GM19397 (cell line): ENCODE data around the gene SEC61B.
"Not testable (repeated sequence)": the region's sequence is repeated elsewhere in the genome, so short reads cannot be mapped to it uniquely, and the experiment has no call there.

Source experiments
- ATAC-seq: cut with Tn5 transposase; IDR thresholded peaks from one replicate; pipeline ENCODE4 v1.9.1; 2021; ENCODE audit warnings: mild to moderate bottlenecking, moderate library complexity; ENCODE audit not compliant: unreplicated experiment

Gene SEC61B

GRCh38 chr9:99235926-99236634 lies 14.0 kb downstream of the SEC61B start:
- peak; percentile 95 for ATAC-seq

DNA sequence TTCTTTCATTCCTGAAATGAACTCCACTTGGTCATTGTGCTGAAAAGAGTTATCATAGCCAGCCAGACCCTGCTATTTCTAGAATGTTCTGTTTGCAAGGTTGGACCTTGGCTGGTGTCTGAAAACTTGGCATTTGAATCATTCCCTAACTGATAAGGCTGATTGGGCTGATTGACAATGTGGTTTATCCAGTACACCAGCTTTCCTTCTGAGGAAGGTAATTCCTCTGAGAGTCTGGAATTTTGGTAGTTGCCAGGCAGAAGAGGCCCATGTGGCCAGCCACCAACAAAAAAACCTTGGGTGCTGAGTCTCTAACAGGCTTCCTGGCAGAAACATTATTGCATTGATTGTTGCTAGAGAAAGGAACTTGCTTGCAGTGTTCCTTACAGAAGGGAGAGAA lies 15.3 kb downstream of the SEC61B start:
- ATAC-seq, result no peak

DNA sequence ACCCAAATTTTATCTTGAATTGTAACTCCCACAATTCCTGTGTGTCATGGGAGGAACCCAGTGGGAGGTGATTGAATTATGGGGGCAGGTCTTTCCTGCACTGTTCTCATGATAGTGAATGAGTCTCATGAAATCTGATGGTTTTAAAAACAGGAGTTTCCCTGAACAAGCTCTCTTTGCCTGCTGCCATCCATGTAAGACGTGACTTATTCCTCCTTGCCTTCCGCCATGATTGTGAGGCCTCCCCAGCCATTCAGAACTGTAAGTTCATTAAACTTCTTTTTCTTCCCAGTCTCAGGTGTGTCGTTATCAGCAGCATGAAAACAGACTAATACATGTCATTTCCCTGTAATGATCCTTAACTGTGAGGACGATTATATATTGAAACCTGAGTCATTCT lies 15.8 kb downstream of the SEC61B start:
- ATAC-seq, result not testable (repeated sequence)

DNA sequence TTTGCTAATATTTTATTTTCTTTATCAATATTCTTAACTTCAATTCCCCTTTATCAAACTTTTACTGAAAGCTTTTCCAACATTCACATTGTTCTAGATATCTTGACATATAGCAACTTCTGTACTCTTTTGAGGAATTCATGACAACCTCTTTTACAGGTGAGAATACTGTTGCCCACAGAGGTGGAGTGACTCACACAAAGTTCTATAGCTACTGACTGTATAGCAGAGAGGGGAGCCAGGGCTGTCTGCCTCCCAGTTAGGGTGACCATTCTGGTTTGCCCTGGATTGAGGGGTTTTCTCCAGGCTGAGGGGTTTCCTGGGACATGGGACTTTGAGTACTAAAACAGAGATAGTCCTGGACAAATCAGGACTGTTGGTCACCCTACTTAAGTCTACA lies 16.2 kb downstream of the SEC61B start:
- ATAC-seq, result no peak

DNA sequence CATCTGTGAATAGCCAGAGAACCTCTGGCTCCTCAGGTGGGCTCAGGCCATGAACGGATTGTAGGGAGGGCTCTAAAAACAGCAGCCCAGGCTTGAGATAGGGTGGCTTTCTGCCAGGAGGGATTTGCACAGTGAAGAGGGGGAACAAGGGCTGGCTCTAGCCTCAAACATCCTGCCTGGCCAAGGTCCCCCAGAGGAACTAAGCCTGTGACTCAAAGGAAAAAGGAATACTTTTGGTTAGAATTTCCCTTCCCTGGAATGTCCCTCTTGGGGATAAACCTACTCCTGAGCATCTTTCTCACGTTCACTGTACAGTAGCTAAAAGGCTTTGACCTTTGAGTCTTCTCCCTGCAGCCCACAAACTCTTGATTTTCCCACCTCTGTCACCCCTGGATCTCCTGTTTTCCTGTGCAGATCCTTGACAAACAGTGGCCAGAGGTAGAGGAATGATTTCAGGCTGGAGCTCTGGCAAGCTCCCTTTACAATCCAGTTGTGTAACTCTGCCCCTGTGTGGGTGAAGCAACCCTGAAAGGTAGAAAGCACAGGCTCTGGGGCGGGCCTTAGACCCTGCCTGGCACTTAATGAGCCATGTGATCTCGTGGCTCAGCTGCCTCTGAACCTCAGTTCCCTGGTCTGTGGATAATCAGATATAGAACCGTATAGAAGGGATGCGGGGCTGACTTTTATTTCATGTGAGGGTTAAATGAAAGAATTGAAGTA lies 17.4 kb downstream of the SEC61B start:
- no peak for ATAC-seq

DNA sequence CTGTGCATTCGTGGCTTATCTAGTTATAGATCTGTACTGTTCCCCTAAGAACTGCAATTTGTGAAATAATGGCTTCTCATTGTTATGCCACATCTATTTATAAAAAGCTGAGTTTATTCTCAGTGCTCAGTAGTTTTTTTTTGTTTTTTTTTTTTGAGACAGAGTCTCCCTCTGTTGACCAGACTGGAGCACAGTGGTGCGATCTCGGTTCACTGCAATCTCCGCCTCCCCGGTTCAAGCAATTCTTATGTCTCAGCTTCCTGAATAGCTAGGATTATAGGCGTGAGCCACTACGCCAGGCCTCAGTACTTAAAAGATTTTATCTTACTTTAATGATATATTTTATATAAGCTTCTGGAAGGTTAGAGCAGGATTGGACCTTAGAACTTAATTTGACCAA lies 19.0 kb downstream of the SEC61B start:
- no peak for ATAC-seq

GRCh38 chr9:99244344-99245260 lies 22.5 kb downstream of the SEC61B start:
- peak; percentile 88 for ATAC-seq

- no peak for ATAC-seq
Measured at GRCh38 chr9:99249619-99250018, 27.5 kb downstream of the SEC61B start.

GRCh38 chr9:99251157-99251556 lies 29.1 kb downstream of the SEC61B start:
- ATAC-seq, result no peak

GRCh38 chr9:99253134-99253533 lies 31.1 kb downstream of the SEC61B start:
- peak; percentile 44 for ATAC-seq

DNA sequence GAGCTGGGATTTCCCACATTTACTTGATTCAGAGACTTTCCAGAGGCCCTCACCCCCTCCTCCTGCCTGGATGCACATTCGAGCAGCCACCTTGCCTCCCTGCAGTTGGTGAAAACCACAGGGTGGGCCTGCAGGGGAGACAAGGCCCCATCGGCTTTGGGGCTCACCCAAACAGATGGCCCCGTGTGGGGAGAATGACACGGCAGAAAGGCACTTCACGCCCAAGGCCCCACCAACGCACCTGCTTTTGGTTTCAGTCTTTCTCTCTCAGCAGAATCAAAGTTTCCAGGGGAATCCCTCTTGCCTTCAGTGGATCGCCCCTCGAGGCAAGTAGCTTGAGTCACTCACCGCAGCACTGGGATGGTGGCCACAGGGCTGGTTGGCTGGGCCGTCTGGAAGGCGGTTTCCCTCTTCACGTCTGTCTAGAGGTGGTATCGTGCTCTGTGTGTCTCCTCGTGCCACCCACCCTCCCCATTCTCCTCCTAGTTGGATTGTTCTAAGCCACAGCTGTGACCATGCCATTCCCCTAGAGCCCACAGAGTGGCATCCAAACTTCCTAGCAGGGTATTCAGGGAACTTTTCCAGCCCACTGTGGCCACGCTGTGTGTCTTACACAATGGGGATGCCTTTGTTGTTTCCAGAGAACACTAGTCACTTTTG lies 31.8 kb downstream of the SEC61B start:
- peak; percentile 86 for ATAC-seq

DNA sequence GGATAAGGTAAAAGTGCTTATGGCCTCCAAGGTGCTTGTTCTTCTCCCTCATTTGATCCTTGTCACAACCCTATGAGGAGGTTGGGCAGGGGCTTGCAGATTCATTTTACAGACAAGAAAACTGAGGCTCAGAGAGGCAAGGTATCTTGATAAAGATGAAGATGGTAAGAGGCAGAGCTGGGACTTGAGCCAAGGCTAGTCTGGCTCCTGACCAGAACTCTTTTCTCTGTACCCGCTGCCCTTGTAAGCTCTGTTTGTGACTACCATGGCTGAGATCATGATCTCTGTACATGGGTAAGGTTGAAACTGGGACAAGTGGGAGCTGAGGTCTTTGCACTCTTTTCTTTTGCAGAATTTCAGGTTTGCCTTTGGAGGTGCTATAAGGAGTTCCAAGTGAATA lies 33.6 kb downstream of the SEC61B start:
- no peak for ATAC-seq

GRCh38 chr9:99257723-99258389 lies 35.8 kb downstream of the SEC61B start:
- ATAC-seq, result no peak

DNA sequence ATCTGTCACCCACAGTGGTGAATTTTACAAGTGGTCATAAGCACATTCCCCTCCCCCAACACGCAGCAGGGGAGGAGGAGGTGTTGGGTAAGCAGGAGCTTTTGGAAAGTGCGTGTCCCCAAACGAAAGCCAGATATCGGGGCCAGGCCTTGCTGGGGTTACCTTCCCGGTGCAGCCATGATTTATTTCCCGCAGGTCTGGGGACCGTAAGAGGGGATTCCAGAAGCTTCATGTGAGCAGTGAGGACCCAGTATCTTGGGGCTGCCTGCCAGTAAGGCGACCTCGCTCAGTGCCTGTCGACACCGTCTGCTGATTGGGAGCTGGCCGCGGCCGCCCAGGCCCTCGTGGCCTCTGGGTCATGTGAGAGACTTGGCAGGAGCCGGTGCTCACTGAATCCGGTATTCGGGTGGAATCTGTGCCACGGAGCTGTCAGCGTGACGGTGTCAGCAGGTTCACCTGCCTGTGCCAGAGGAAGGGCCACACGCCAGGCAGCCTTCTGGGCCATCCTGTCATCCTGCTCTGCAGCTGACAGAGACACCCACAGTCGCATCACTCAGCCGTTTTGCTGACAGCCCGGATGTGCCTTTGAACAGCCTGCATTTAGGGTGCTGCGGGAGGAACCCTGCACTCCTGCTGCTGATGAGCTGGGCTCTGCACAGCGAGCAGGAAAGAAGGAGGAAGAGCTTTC lies 37.3 kb downstream of the SEC61B start:
- no peak for ATAC-seq

- ATAC-seq, result no peak
Measured at GRCh38 chr9:99261923-99262322, 39.8 kb downstream of the SEC61B start.

DNA sequence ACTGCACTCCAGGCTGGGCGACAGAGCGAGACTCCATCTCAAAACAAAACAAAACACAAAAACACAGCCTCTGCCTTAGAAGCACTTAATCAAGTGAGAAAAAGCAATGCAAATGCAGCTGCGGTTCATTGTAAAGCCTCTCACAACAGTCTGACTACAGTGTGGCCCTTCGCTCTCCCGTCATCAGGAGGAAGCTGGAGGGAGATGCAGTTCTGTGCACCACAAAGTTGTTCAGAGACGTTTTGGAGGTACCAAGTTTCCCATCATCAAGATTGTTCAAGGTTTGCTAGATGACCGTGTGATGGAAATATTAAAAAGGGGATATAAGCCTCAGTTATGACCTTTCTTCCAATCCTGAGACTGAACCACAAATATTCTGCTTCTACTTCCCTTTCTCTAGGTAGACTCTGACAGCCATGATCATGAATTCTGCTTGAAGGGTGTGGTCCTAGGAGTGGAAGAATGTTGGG lies 40.9 kb downstream of the SEC61B start:
- ATAC-seq, result peak; percentile 49

DNA sequence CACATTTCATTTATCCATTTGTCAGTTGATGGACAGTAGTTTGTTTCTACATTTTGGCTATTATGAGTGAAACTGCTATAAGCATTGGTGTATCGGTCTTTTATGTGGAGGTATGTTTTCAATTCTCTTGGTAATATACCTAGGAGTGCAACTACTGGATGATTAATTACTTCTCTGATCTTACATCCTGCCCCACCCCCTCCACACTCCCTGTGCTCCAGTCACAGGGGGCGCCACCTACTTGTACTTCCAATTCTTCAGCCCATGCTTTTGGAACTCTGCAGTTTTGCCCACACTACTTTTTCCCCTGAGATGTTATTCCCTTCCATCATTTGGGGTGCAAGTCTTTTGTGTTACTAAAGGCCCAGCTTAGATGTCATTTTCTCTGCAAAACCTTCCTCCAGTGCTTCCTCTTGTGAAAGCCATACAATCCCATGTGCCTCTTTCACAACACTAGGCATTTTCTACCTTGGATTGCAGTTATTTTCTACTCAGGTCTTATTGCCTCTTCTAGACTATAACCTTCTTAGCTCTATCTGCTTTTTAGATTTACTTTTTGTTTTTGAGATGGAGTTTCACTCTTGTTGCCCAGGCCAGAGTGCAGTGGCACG lies 42.1 kb downstream of the SEC61B start:
- ATAC-seq, result no peak

DNA sequence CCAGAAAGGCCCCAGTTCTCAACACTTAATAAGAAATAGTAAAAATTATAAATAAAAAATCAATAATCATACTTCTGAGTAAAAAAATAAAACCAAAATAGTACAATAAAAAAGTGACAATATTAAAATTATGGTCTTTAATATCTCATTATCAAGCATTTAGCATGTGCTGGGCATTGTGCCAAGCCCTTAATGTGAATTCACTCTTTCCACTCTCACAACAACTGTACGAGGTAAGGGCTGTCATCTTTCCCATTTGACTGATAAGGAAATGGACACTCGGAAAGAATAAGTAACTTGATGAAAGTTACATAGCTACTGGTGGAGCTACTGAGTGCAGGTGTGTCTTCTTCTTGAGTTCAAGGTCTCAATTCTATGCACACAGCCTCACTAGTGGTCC lies 43.6 kb downstream of the SEC61B start:
- ATAC-seq, result no peak
